ENCODE results near the gene COG6.

GRCh38 chr13:39682310-39682709 lies 26.8 kb downstream of the COG6 start:
- TF ChIP-seq EZH2 (IDR thresholded peaks at IDR 0.05; ENCODE audit: insufficient read depth, poor library complexity, severe bottlenecking) (no peak), EZH2phosphoT487 (IDR thresholded peaks at IDR 0.05; ENCODE audit: insufficient read depth, low read depth) (no peak)

Measured in GM23248 (cell line).